HG03442 (cell line): ENCODE data around the gene RGP1.
A peak's percentile ranks its signal among the peaks of the same experiment; 100 is the strongest.

ENCODE experiments used
- ATAC-seq: cut with Tn5 transposase; IDR thresholded peaks from one replicate; pipeline ENCODE4 v1.9.1; 2021; ENCODE audit warnings: mild to moderate bottlenecking, moderate library complexity; ENCODE audit not compliant: unreplicated experiment

RGP1 gene

DNA sequence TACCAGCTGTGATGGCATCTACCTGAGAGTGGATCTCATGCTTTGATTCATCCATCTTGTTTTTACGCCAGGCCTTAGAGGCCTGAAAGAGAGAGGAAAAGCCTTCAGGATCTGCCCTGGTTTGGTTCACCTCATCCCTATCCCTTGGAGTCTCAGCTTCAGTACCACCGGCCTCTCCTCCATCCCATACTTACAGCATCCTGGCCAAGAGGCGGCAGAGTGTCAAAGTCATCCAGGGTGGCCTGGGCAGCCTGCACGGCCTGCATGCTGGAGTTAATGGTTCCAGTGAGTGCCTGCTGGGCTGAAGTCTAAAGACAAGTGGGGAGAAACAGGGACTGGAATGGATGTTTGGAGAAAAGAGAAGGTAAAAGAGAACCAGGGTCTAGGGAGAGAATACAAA, 29.5 kb upstream of the RGP1 start:
- ATAC-seq, result no peak

- ATAC-seq, result no peak
These were observed 25.7 kb upstream of the RGP1 start for GRCh38 chr9:35723426-35723825.

DNA sequence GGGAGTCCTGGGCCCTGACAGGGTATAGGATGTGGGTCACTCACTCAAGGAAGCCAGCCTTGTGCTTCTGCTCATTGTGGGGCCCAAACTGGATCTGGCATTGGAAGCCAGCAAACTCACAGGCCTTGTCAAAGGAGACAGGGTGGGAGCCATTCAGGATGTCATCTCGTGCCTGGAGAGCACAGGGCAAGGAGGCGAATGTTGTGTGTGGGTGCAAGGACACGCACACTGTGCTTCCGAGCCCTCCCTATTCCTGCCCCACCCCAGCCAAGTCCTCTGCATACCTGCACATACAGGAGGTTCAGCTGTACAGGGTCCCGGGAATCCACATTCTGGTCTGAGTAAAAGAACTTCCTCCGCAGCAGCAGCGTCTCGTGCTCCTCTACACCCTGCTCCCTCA, 25.2 kb upstream of the RGP1 start:
- no peak for ATAC-seq

DNA sequence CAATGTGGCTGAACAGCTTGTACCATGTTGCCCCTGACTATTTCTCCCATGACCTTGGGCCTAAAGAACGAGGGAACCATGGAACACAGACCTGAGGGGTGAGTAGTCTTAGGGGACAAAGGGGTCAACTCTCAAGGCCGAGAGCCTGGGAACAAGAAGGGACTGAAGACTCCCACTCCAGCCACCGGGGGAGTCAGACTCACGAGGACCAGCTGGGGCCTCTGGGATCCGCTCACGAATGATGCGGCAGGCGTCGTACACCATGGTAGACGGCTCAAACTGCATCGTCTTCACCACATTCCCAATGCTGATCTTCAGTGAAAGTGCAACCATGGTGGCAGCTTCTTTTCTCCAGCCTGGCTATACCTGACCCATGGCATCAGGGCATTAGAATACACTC, 23.7 kb upstream of the RGP1 start:
- ATAC-seq, result no peak

DNA sequence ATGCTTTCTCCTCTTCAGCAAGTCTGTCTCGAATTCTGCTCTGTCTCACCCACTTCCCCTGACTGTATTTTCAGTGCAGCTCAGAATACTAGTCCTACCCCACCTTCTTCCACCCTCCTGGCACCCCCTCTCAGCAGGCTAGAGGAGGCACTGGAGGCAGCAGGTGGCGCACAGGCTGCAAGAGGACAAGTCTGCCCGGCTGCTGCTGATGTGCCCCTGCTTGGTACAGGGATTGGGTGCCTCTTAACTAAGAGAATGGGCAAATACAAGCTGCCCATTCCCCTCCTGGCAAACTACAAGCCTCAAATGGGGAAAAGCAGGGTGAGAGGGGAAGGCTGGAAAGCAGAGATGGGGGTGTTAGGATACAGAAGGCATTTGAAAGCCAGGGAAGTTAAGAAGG, 22.2 kb upstream of the RGP1 start:
- no peak for ATAC-seq

DNA sequence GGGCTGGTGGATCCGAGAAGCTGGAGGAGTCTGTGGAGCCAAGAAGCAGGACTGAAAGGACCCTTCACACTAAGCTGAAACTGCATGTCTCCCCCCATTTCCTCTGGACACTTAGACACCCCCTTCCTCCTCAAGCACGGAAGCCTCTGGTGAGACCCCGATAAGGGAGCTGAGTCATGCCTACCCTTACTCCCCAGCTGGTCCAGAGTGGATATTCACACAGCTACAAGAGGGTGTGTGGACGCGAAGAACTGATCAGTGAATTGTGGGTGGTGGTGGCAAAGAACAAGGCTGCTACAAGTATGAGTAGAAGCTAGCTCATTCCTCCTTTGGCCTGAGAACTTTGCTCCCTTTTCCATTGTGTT, 21.4 kb upstream of the RGP1 start:
- no peak for ATAC-seq

- no peak for ATAC-seq
These were observed 20.8 kb upstream of the RGP1 start for GRCh38 chr9:35728041-35728971.

DNA sequence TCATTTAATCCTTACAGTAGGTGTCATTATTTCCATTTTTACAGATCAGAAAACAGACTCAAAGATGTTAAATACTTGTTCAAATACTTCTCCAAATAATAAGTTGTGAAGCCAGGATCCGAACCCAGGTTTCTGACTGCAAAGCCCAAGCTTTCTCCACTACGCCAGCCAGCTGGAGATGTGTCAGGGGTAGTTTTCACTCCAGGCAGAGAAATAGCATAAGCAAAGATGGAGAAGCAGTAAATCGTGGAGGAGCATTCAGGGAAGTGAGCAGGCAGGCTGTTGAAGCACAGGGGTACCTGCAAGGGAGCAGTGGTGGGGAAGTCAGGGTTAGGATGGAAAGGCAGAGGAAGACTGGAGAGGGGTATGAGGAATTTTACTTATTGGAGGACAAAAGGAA, 20.0 kb upstream of the RGP1 start:
- no peak for ATAC-seq

GRCh38 chr9:35729700-35730485, 19.2 kb upstream of the RGP1 start:
- ATAC-seq, result no peak

GRCh38 chr9:35730486-35730854, 18.6 kb upstream of the RGP1 start:
- no peak for ATAC-seq

DNA sequence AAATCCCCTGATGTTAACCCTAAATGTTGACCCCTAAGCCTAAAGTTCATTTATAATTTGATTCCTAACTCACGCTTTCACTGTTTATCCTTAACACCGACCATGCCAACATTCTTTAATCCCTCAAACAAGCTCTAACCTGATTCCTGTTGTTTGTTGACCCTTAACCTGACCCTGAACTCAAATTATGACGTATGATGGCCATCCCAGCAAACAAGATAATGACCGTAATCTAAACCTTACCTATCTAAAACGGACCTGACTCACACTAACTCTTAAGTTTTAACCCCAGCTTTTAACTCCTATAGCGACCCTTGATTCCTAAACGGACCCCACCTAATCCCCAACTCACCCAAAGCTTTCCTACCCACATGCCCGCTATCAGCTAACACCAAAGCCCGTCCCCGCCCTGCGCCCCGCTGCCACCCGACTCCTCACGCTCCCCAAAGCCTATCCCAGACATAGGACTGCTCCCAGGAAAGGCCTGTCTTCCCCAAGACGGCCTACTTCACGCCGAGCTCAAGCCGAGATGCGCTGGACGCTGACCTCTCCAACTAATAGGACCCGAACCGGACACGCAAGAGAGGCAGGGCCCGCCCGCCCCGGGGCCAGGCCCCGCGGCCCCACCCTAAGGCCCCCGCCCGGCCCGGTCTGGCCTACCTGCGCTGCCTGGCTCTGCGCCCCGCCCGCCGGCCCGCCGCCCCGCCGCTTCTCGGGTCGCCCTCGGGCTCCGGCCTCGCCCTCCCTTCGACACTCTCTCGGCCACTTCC, 17.5 kb upstream of the RGP1 start:
- no peak for ATAC-seq

GRCh38 chr9:35732185-35732799, 16.8 kb upstream of the RGP1 start, which contains the start of the genes CREB3 and TLN1:
CREB3 (plus strand) TSS chr9:35732666; CDS start chr9:35732773, 107 bp downstream.
TLN1 (minus strand) TSS chr9:35732195; CDS start chr9:35725694, 6,501 bp downstream.
- ATAC-seq, result peak; percentile 79

- ATAC-seq, result no peak
These were observed 16.1 kb upstream of the RGP1 start for GRCh38 chr9:35732800-35733541.

DNA sequence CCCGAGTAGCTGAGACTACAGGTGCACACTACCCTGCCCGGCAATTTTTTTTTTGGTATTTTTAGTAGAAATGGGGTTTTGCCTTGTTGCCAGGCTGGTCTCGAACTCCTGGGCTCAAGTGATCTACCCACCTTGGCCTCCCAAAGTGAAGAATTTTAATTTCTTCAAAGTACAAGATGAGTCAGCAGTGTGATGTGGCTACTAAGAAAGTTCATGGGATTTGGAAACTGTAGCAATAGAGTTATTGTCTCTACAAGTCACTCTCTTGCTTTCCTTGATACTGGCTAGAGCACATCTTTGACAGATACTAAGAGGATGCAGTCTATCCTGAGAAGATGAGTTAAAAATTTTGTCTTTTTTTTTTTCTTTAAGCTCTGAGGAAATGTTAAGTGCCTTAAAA, 15.0 kb upstream of the RGP1 start:
- ATAC-seq, result no peak

DNA sequence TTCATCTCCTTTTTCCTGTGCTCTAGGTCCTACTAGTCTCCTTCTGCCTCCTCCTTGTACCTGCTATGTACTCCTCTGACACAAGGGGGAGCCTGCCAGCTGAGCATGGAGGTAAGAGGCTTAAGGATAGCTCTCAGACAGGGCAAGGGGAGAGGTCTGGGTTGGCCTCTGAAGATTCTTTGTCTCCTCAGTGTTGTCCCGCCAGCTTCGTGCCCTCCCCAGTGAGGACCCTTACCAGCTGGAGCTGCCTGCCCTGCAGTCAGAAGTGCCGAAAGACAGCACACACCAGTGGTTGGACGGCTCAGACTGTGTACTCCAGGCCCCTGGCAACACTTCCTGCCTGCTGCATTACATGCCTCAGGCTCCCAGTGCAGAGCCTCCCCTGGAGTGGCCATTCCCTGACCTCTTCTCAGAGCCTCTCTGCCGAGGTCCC, 12.9 kb upstream of the RGP1 start:
- no peak for ATAC-seq

DNA sequence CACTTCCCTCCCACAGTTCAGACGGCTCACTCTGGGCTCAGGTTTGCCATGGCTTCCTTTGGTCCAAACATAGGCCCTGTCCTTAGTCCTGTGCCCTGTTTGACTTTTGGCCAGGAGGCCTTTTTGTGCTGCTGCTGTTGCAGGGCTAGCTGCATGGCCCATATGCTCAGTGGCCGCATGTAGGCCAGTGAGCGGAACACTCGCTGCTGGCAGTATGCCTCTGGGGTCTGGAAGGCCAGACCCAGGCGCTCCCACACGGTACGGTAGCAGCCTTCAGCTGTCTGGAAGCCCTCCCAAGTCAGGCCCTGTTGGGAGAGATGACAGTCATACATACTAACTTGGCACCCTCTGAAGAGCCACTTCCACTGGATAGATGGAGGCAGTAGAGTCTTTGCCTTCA, 11.9 kb upstream of the RGP1 start:
- ATAC-seq, result no peak

- no peak for ATAC-seq
These were observed 10.9 kb upstream of the RGP1 start for GRCh38 chr9:35738186-35738585.

GRCh38 chr9:35738924-35739323, 10.2 kb upstream of the RGP1 start:
- ATAC-seq, result no peak

- ATAC-seq, result no peak
These were observed 8.8 kb upstream of the RGP1 start for GRCh38 chr9:35740243-35740642.

GRCh38 chr9:35741740-35742139, 7.3 kb upstream of the RGP1 start:
- ATAC-seq, result no peak
